Hepatocyte (in vitro differentiated cells): ENCODE results near the gene NRP1. TPM values are rescaled to one million over a fixed set of nuclear protein-coding genes. Genes with fewer than 3 reads are reported as not detected.

Experiments used
- DNase-seq: peaks from one replicate; pipeline ENCODE4 v3.0.0-alpha.2; 2016; ENCODE audit warnings: low spot score
- H2AFZ ChIP-seq: fragments of 200-600 bp; sonication (generic); 2 replicates; pipeline ENCODE4 v1.6.0; 2016; ENCODE audit warnings: antibody characterized with exemption, mild to moderate bottlenecking
- H3K27ac ChIP-seq: fragments of 200-600 bp; sonication (generic); 2 replicates; pipeline ENCODE4 v1.5.1; 2016; ENCODE audit warnings: mild to moderate bottlenecking
- H3K27me3 ChIP-seq: fragments of 200-600 bp; sonication (generic); 2 replicates; pipeline ENCODE4 v1.6.1; 2016
- H3K36me3 ChIP-seq: fragments of 200-600 bp; sonication (generic); replicated peaks from 2 replicates; pipeline ENCODE4 v1.5.1; 2016; ENCODE audit warnings: low read depth; ENCODE audit not compliant: insufficient read depth
- H3K4me1 ChIP-seq: fragments of 200-600 bp; sonication (generic); 2 replicates; pipeline ENCODE4 v1.5.1; 2016; ENCODE audit warnings: mild to moderate bottlenecking, moderate library complexity; ENCODE audit not compliant: insufficient read depth
- H3K4me2 ChIP-seq: fragments of 200-600 bp; sonication (generic); 2 replicates; pipeline ENCODE4 v1.6.0; 2016
- H3K4me3 ChIP-seq: fragments of 200-600 bp; sonication (generic); 2 replicates; pipeline ENCODE4 v1.5.1; 2016; ENCODE audit warnings: mild to moderate bottlenecking
- H3K79me2 ChIP-seq: fragments of 200-600 bp; sonication (generic); 2 replicates; pipeline ENCODE4 v1.6.0; 2017; ENCODE audit warnings: mild to moderate bottlenecking
- H3K9me2 ChIP-seq: fragments of 200-600 bp; sonication (generic); replicated peaks from 2 replicates; pipeline ENCODE4 v1.6.0; 2017; ENCODE audit warnings: mild to moderate bottlenecking; ENCODE audit not compliant: insufficient read depth
- H3K9me3 ChIP-seq: fragments of 200-600 bp; sonication (generic); 2 replicates; pipeline ENCODE4 v1.5.1; 2016; ENCODE audit warnings: low read depth, mild to moderate bottlenecking
- H4K20me1 ChIP-seq: fragments of 200-600 bp; sonication (generic); 2 replicates; pipeline ENCODE4 v1.6.0; 2016; ENCODE audit warnings: mild to moderate bottlenecking; ENCODE audit not compliant: insufficient read depth, poor library complexity, severe bottlenecking
- EZH2 ChIP-seq: fragments of 200-600 bp; sonication (generic); IDR thresholded peaks from 2 replicates; pipeline ENCODE4 v1.6.1; 2016; ENCODE audit warnings: antibody characterized with exemption, mild to moderate bottlenecking, borderline replicate concordance
- EZH2phosphoT487 ChIP-seq: fragments of 200-600 bp; sonication (generic); IDR thresholded peaks from one replicate; pipeline ENCODE4 v1.6.1; 2018; ENCODE audit warnings: antibody characterized with exemption, mild to moderate bottlenecking, low read depth, moderate library complexity; ENCODE audit not compliant: unreplicated experiment, severe bottlenecking
- WGBS: methylation state at CpG from one replicate; pipeline ENCODE4 v1.1.6; 2016; ENCODE audit warnings: low lambda C conversion rate; ENCODE audit errors: missing lambda C conversion rate; 5-methylcytosine and 5-hydroxymethylcytosine counted together
- polyA plus RNA-seq: library from polyadenylated mRNA; unstranded; fragments of >200 nt; fragmentation: Nextera tagmentation; extraction: Ambion mirVana; gene quantifications from 2 replicates; pipeline ENCODE4 v1.2.1, GENCODE V29; 2016
- total RNA-seq: library from RNA; depleted of rRNA; stranded (reverse); fragments of >200 nt; gene quantifications from 2 replicates; pipeline ENCODE4 v1.2.3, GENCODE V29; 2014
- TF ChIP-seq, protein P1 (sequence below): fragments of 200-600 bp; sonication (generic); IDR thresholded peaks from 2 replicates; pipeline ENCODE4 v1.5.1; 2016; ENCODE audit warnings: antibody characterized with exemption, mild to moderate bottlenecking; ENCODE audit not compliant: poor library complexity

NRP1 gene
- total and polyA plus RNA-seq, 2 experiments from 2014 or later: 32.2 to 46.9 TPM

DNA sequence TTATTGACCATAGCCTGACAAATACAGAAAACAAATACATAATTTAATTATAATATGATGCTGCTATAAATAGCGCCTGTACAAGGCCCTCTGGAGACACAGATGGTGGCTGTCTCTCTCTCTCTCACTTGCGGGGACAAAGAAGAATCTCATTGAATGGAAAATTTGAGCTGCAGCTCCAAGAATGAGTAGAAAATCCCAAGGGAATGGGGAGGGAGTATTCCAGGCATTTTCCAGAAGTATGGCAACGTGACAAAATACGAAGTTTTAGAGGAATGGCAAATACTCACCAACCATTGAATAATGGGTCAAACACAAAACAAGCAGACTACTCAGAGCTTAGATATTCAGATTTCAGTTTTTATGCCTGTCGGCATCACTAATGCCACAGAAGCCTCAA, 179.9 kb downstream of the NRP1 start:
- Histone ChIP-seq H3K9me3 (no peaks in the 10 kb centered on the region), H3K4me2 (no peak overlapping the region), H4K20me1 (no peaks in the 10 kb centered on the region), H3K4me3 (no peak overlapping the region), H3K9me2 (no peaks in the 10 kb centered on the region), H3K4me1 (peaks cover 25% of the 10 kb centered on the region), H3K27me3 (no peaks in the 10 kb centered on the region), H3K27ac (no peak overlapping the region), H3K79me2 (no peaks in the 10 kb centered on the region), H2AFZ (no peak overlapping the region), H3K36me3 (no peaks in the 10 kb centered on the region)
- DNase-seq: no peak
- TF ChIP-seq EZH2 (no peak), EZH2phosphoT487 (no peak)
- TF ChIP-seq, protein P1, sequence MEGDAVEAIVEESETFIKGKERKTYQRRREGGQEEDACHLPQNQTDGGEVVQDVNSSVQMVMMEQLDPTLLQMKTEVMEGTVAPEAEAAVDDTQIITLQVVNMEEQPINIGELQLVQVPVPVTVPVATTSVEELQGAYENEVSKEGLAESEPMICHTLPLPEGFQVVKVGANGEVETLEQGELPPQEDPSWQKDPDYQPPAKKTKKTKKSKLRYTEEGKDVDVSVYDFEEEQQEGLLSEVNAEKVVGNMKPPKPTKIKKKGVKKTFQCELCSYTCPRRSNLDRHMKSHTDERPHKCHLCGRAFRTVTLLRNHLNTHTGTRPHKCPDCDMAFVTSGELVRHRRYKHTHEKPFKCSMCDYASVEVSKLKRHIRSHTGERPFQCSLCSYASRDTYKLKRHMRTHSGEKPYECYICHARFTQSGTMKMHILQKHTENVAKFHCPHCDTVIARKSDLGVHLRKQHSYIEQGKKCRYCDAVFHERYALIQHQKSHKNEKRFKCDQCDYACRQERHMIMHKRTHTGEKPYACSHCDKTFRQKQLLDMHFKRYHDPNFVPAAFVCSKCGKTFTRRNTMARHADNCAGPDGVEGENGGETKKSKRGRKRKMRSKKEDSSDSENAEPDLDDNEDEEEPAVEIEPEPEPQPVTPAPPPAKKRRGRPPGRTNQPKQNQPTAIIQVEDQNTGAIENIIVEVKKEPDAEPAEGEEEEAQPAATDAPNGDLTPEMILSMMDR: no peak
- WGBS: 97% methylated on average over 5 of the region's 5 CpGs

DNA sequence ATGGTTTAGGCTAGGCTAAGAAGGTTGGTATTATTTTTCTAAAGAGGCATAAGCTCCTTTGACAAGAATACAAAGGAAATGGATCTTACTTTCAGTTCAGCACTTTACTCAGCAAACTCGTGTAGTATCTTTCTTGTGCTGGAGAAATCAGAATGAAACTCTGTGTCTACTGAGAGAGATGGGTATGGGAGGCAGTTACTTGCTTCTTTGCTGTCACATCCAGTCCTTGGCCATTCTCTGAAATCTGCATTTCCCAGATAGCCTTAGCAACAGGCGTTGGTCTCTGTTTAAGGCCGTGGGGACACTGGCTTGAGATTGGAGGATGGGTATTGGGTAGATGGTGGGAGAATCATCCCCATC, 180.5 kb downstream of the NRP1 start:
- 89% methylated on average over 3 of the region's 3 CpGs for WGBS
- H3K27me3 ChIP-seq: no peaks in the 10 kb centered on the region
- H3K79me2 ChIP-seq: no peaks in the 10 kb centered on the region
- no peaks in the 10 kb centered on the region for H3K9me3 ChIP-seq
- TF ChIP-seq EZH2 (no peak), EZH2phosphoT487 (no peak)
- TF ChIP-seq, protein P1: no peak
- H4K20me1 ChIP-seq: no peaks in the 10 kb centered on the region
- no peaks in the 10 kb centered on the region for H3K36me3 ChIP-seq
- no peak overlapping the region for H3K4me3 ChIP-seq
- no peak overlapping the region for H2AFZ ChIP-seq
- H3K4me2 ChIP-seq: no peak overlapping the region
- no peaks in the 10 kb centered on the region for H3K9me2 ChIP-seq
- DNase-seq: no peak
- H3K27ac ChIP-seq: no peak overlapping the region
- peaks cover 25% of the 10 kb centered on the region for H3K4me1 ChIP-seq

DNA sequence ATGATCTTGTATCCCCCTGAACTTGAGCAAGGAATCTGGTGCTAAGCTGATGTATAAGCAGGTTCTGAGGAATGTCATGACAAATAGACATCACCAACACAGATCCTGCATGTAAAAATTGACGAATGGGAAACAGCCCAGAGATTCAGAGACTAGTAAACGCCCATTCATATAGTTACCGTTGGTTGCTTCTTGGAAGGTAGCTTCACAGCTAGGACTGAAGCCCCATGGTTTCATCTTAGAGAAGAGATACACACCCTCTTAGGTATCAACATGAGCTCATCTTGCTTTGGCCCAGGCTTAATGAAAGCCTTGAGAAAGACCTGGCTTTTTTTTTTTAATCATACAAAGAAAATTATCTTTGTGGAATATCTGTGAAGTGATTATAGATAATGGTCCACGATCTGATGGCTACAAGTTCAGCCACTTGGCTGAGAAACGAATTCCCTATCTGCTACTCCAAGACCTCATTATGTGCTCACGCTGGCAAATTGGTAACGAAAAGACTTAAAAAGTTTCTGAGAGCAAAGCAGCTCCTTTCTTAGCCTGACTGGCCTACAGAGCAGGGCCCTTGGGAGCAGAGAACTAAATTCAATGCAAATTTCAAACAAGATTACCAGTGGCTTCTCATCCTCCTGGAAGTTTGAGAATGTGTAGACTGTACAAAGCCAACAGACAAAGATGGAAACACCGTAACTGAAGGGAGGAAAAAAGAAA, 181.1 kb downstream of the NRP1 start:
- no peaks in the 10 kb centered on the region for H3K9me2 ChIP-seq
- no peak for DNase-seq
- H3K27me3 ChIP-seq: no peaks in the 10 kb centered on the region
- 88% methylated on average over 8 of the region's 8 CpGs for WGBS
- no peaks in the 10 kb centered on the region for H3K79me2 ChIP-seq
- H3K27ac ChIP-seq: no peak overlapping the region
- H2AFZ ChIP-seq: no peak overlapping the region
- H3K4me3 ChIP-seq: no peak overlapping the region
- no peaks in the 10 kb centered on the region for H4K20me1 ChIP-seq
- peaks cover 25% of the 10 kb centered on the region for H3K4me1 ChIP-seq
- H3K36me3 ChIP-seq: no peaks in the 10 kb centered on the region
- no peaks in the 10 kb centered on the region for H3K9me3 ChIP-seq
- TF ChIP-seq, protein P1: no peak
- TF ChIP-seq EZH2 (no peak), EZH2phosphoT487 (no peak)
- H3K4me2 ChIP-seq: no peak overlapping the region
